ENCODE results near the gene CCDC18. TPM values are rescaled to one million over a fixed set of nuclear protein-coding genes. Genes with fewer than 3 reads are reported as not detected.

Gene CCDC18
- total RNA-seq, 1 donor from 2014 or later = 1.4 TPM

GRCh38 chr1:93140106-93140505 is 40.4 kb upstream of the CCDC18 start:
- intact Hi-C loops (cut with DNase I) = no loop called here
- no peak for DNase-seq (ENCODE audit: low spot score in 2 of 2)
- Histone ChIP-seq H3K27me3 (no peaks in the 10 kb centered on the region), H3K4me3 (no peak overlapping the region), H3K4me1 (no peaks in the 10 kb centered on the region), H3K9me3 (no peaks in the 10 kb centered on the region), H3K36me3 (peaks cover 20% of the 10 kb centered on the region in 2 donors), H3K27ac (no peak overlapping the region)
- no peak for TF ChIP-seq CTCF (IDR thresholded peaks at IDR 0.05)

- no peaks in the 10 kb centered on the region for H3K4me1 ChIP-seq
- no peaks in the 10 kb centered on the region for H3K27me3 ChIP-seq
- intact Hi-C loops (cut with DNase I) = no loop called here
- TF ChIP-seq CTCF (IDR thresholded peaks at IDR 0.05) = no peak
- no peak overlapping the region for H3K4me3 ChIP-seq
- DNase-seq (ENCODE audit: low spot score in 2 of 2) = no peak
- no peak overlapping the region for H3K27ac ChIP-seq
- peaks cover under 1 to 3% of the 10 kb centered on the region in 2 donors for H3K36me3 ChIP-seq
- no peaks in the 10 kb centered on the region for H3K9me3 ChIP-seq
Observed at GRCh38 chr1:93142161-93142560, 38.4 kb upstream of the CCDC18 start.

- no peak for DNase-seq (ENCODE audit: low spot score in 2 of 2)
- no peak overlapping the region for H3K4me3 ChIP-seq
- H3K9me3 ChIP-seq = no peaks in the 10 kb centered on the region
- no peak for TF ChIP-seq CTCF (IDR thresholded peaks at IDR 0.05)
- intact Hi-C loops (cut with DNase I) = no loop called here
- no peaks in the 10 kb centered on the region for H3K27me3 ChIP-seq
- H3K4me1 ChIP-seq = no peaks in the 10 kb centered on the region
- no peaks in the 10 kb centered on the region for H3K36me3 ChIP-seq
- H3K27ac ChIP-seq = no peak overlapping the region
Observed at GRCh38 chr1:93143136-93143535, 37.4 kb upstream of the CCDC18 start.

GRCh38 chr1:93143769-93144168 is 36.8 kb upstream of the CCDC18 start:
- H3K27ac ChIP-seq = no peak overlapping the region
- H3K4me3 ChIP-seq = no peak overlapping the region
- no peak for TF ChIP-seq CTCF (IDR thresholded peaks at IDR 0.05)
- no peaks in the 10 kb centered on the region for H3K36me3 ChIP-seq
- H3K27me3 ChIP-seq = no peaks in the 10 kb centered on the region
- H3K4me1 ChIP-seq = no peaks in the 10 kb centered on the region
- no peaks in the 10 kb centered on the region for H3K9me3 ChIP-seq
- DNase-seq (ENCODE audit: low spot score in 2 of 2) = no peak
- intact Hi-C loops (cut with DNase I) = no loop called here

- intact Hi-C loops (cut with DNase I) = no loop called here
- Histone ChIP-seq H3K36me3 (peaks cover 0 to 18% of the 10 kb centered on the region in 2 donors), H3K27ac (no peak overlapping the region), H3K27me3 (no peaks in the 10 kb centered on the region), H3K9me3 (no peaks in the 10 kb centered on the region), H3K4me1 (no peaks in the 10 kb centered on the region), H3K4me3 (no peak overlapping the region)
- DNase-seq (ENCODE audit: low spot score in 2 of 2) = no peak
- no peak for TF ChIP-seq CTCF (IDR thresholded peaks at IDR 0.05)
Observed at GRCh38 chr1:93148001-93148400, 32.5 kb upstream of the CCDC18 start.

GRCh38 chr1:93150729-93151128 is 29.8 kb upstream of the CCDC18 start:
- intact Hi-C loops (cut with DNase I) = no loop called here
- H3K4me3 ChIP-seq = no peak overlapping the region
- no peaks in the 10 kb centered on the region for H3K9me3 ChIP-seq
- H3K27me3 ChIP-seq = no peaks in the 10 kb centered on the region
- H3K4me1 ChIP-seq = no peaks in the 10 kb centered on the region
- peaks cover 8 to 38% of the 10 kb centered on the region in 2 donors for H3K36me3 ChIP-seq
- DNase-seq (ENCODE audit: low spot score in 2 of 2) = no peak
- TF ChIP-seq CTCF (IDR thresholded peaks at IDR 0.05) = no peak
- no peak overlapping the region for H3K27ac ChIP-seq
